Caco-2 (cell line): ENCODE results near the gene IL4I1. TPM values are rescaled to one million over a fixed set of nuclear protein-coding genes. Genes with fewer than 3 reads are reported as not detected.

Experiments used
- BruUV-seq: library from RNA; stranded (reverse); fragments of 400-500 nt; replicated peaks from 2 replicates; lab custom pipeline; 2021; lab: Mats Ljungman, UMichigan
- CTCF ChIA-PET: fragments of 300-600 bp; sonication (Branson Sonifier 250); formaldehyde crosslinking; loops from one replicate; lab custom pipeline; 2022; ENCODE audit warnings: antibody characterized with exemption; lab: Charles Lee
- POLR2A ChIA-PET: fragments of 300-600 bp; sonication (Branson Sonifier 250); formaldehyde crosslinking; loops from one replicate; lab custom pipeline; 2022; ENCODE audit warnings: antibody characterized with exemption; lab: Charles Lee
- DNase-seq, 2 experiments: peaks; one replicate each; pipeline versions ENCODE4 v3.0.0 to v3.0.0-alpha.2; 2020 to 2022
- H3K27me3 ChIP-seq: replicated peaks from 2 replicates; pipeline ENCODE4 v1.6.0; 2011; ENCODE audit warnings: low read length; ENCODE audit not compliant: control insufficient read depth, insufficient read depth
- H3K36me3 ChIP-seq: 2 replicates; pipeline ENCODE4 v1.5.1; 2011; ENCODE audit warnings: low read length; ENCODE audit not compliant: control insufficient read depth, insufficient read depth
- H3K4me1 ChIP-seq: fragments of 250-450 bp; sonication (Bioruptor Pico); 2 replicates; pipeline ENCODE4 v1.5.1; 2020; ENCODE audit warnings: mild to moderate bottlenecking
- H3K4me3 ChIP-seq: 2 replicates; pipeline ENCODE4 v1.5.1; 2011; ENCODE audit warnings: low read depth, mild to moderate bottlenecking, control low read depth, low read length
- H3K9me3 ChIP-seq: fragments of 250-450 bp; sonication (Bioruptor Pico); 2 replicates; pipeline ENCODE4 v1.5.1; 2020; ENCODE audit warnings: mild to moderate bottlenecking, moderate library complexity
- H3K27ac Mint-ChIP-seq: one replicate; pipeline ENCODE4 v1.8.0; 2022; ENCODE audit warnings: mixed read lengths; ENCODE audit not compliant: unreplicated experiment
- H3K27me3 Mint-ChIP-seq: one replicate; pipeline ENCODE4 v1.8.0; 2022; ENCODE audit warnings: mixed read lengths; ENCODE audit not compliant: insufficient read depth, unreplicated experiment
- H3K36me3 Mint-ChIP-seq: one replicate; pipeline ENCODE4 v1.8.0; 2022; ENCODE audit warnings: mild to moderate bottlenecking, mixed read lengths; ENCODE audit not compliant: insufficient read depth, unreplicated experiment
- H3K4me1 Mint-ChIP-seq: one replicate; pipeline ENCODE4 v1.8.0; 2022; ENCODE audit warnings: low read depth, mixed read lengths; ENCODE audit not compliant: unreplicated experiment
- H3K4me3 Mint-ChIP-seq: one replicate; pipeline ENCODE4 v1.8.0; 2022; ENCODE audit warnings: mild to moderate bottlenecking, moderate library complexity, mixed read lengths; ENCODE audit not compliant: unreplicated experiment
- H3K9me3 Mint-ChIP-seq: one replicate; pipeline ENCODE4 v1.8.0; 2022; ENCODE audit warnings: mixed read lengths; ENCODE audit not compliant: unreplicated experiment
- intact Hi-C: fragments of 100-400 bp; cut with micrococcal nuclease; formaldehyde crosslinking; loops from one replicate; pipeline ENCODE4 v1.10.0; 2022; ENCODE audit not compliant: unreplicated experiment
- total RNA-seq: library from RNA; stranded (reverse); gene quantifications from 2 replicates; pipeline ENCODE4 v1.2.3, GENCODE V29; 2022
- TF ChIP-seq, protein P1 (sequence below), 2 experiments: fragments of 200-600 bp in 1 of 2; IDR thresholded peaks; 1 replicate in 1 of 2; 2 replicates in 1 of 2; pipeline versions ENCODE4 v1.5.1 to v1.8.0; 2011 to 2022; ENCODE audit warnings: antibody characterized with exemption in 1 of 2, control low read depth in 1 of 2, inconsistent platforms in 1 of 2, low read depth in 1 of 2, low read length in 1 of 2, mild to moderate bottlenecking in 1 of 2, moderate library complexity in 1 of 2; ENCODE audit not compliant: insufficient read depth in 1 of 2, severe bottlenecking in 1 of 2, unreplicated experiment in 1 of 2

The IL4I1 gene
- total RNA-seq, 1 experiment from 2014 or later = 0.61 TPM

GRCh38 chr19:49855676-49856573 is 40.8 kb downstream of the IL4I1 start:
- H3K4me3 ChIP-seq = no peak overlapping the region
- H3K27me3 ChIP-seq = no peaks in the 10 kb centered on the region
- intact Hi-C loops = no loop called here
- Mint-ChIP-seq H3K9me3 (no peaks in the 10 kb centered on the region), H3K27ac (peak overlapping the region; percentile 37), H3K4me3 (peak overlapping the region; percentile 40), H3K27me3 (no peaks in the 10 kb centered on the region), H3K36me3 (peaks cover 80% of the 10 kb centered on the region), H3K4me1 (peaks cover 10% of the 10 kb centered on the region)
- ChIA-PET CTCF (no interaction called here), POLR2A (no interaction called here)
- peaks cover 13% of the 10 kb centered on the region for H3K36me3 ChIP-seq
- H3K9me3 ChIP-seq = no peaks in the 10 kb centered on the region
- H3K4me1 ChIP-seq = peaks cover 9% of the 10 kb centered on the region; the same call in 1 of the 2 replicates
- TF ChIP-seq, protein P1, sequence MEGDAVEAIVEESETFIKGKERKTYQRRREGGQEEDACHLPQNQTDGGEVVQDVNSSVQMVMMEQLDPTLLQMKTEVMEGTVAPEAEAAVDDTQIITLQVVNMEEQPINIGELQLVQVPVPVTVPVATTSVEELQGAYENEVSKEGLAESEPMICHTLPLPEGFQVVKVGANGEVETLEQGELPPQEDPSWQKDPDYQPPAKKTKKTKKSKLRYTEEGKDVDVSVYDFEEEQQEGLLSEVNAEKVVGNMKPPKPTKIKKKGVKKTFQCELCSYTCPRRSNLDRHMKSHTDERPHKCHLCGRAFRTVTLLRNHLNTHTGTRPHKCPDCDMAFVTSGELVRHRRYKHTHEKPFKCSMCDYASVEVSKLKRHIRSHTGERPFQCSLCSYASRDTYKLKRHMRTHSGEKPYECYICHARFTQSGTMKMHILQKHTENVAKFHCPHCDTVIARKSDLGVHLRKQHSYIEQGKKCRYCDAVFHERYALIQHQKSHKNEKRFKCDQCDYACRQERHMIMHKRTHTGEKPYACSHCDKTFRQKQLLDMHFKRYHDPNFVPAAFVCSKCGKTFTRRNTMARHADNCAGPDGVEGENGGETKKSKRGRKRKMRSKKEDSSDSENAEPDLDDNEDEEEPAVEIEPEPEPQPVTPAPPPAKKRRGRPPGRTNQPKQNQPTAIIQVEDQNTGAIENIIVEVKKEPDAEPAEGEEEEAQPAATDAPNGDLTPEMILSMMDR (IDR thresholded peaks at IDR 0.05; ENCODE audit: insufficient read depth in 1 of 2, low read depth in 1 of 2, low read length in 1 of 2, severe bottlenecking in 1 of 2, unreplicated experiment in 1 of 2) = no peak
- BruUV-seq = no TSS peak
- DNase-seq = no peak

GRCh38 chr19:49855277-49855675 is 41.4 kb downstream of the IL4I1 start:
- DNase-seq = no peak
- H3K27me3 Mint-ChIP-seq = no peaks in the 10 kb centered on the region
- H3K9me3 ChIP-seq = no peaks in the 10 kb centered on the region
- H3K36me3 Mint-ChIP-seq = peaks cover 80% of the 10 kb centered on the region
- peak overlapping the region; percentile 40 for H3K4me3 Mint-ChIP-seq
- peaks cover 13% of the 10 kb centered on the region for H3K36me3 ChIP-seq
- no peaks in the 10 kb centered on the region for H3K27me3 ChIP-seq
- peak overlapping the region; percentile 37 for H3K27ac Mint-ChIP-seq
- intact Hi-C loops = no loop called here
- TF ChIP-seq, protein P1 (IDR thresholded peaks at IDR 0.05; ENCODE audit: insufficient read depth in 1 of 2, low read depth in 1 of 2, low read length in 1 of 2, severe bottlenecking in 1 of 2, unreplicated experiment in 1 of 2) = no peak
- ChIA-PET CTCF (no interaction called here), POLR2A (interaction anchor here (1.1 kb wide), 1 partner anchor 22 kb away, joined by 3 read pairs; the partner anchor contains the start of genes AKT1S1 and TBC1D17)
- H3K9me3 Mint-ChIP-seq = no peaks in the 10 kb centered on the region
- no TSS peak for BruUV-seq
- H3K4me1 ChIP-seq = peaks cover 9% of the 10 kb centered on the region; the same call in 1 of the 2 replicates
- H3K4me3 ChIP-seq = no peak overlapping the region
- peaks cover 10% of the 10 kb centered on the region for H3K4me1 Mint-ChIP-seq

- H3K4me1 ChIP-seq = peaks cover 14% of the 10 kb centered on the region
- Mint-ChIP-seq H3K4me1 (peaks cover 17% of the 10 kb centered on the region), H3K27me3 (no peaks in the 10 kb centered on the region), H3K9me3 (peaks cover 6% of the 10 kb centered on the region), H3K36me3 (peaks cover 80% of the 10 kb centered on the region), H3K4me3 (no peak overlapping the region), H3K27ac (peak overlapping the region; percentile 37)
- BruUV-seq = no TSS peak
- ChIA-PET POLR2A (interaction anchor here (1.1 kb wide), 1 partner anchor 22 kb away, joined by 3 read pairs; the partner anchor contains the start of genes AKT1S1 and TBC1D17), CTCF (no interaction called here)
- TF ChIP-seq, protein P1 (IDR thresholded peaks at IDR 0.05; ENCODE audit: insufficient read depth in 1 of 2, low read depth in 1 of 2, low read length in 1 of 2, severe bottlenecking in 1 of 2, unreplicated experiment in 1 of 2) = no peak
- DNase-seq = no peak
- intact Hi-C loops = loop anchor here (5.0 kb wide), 2 partner anchors 37 to 87 kb away; partner anchors contain the start of genes AP2A1 and MED25
- H3K9me3 ChIP-seq = no peaks in the 10 kb centered on the region
- no peaks in the 10 kb centered on the region for H3K27me3 ChIP-seq
- no peak overlapping the region for H3K4me3 ChIP-seq
- peaks cover 10% of the 10 kb centered on the region for H3K36me3 ChIP-seq
These were observed 42.1 kb downstream of the IL4I1 start for GRCh38 chr19:49854378-49855263.
